B cell (primary cell): ENCODE results near the gene AKR1C4.
"Not testable (repeated sequence)": the region's sequence is repeated elsewhere in the genome, so short reads cannot be mapped to it uniquely, and the experiment has no call there.

Source experiments
- EZH2 ChIP-seq: IDR thresholded peaks from 2 replicates; pipeline ENCODE4 v1.6.1; 2012; ENCODE audit warnings: borderline replicate concordance, low read depth, mild to moderate bottlenecking, moderate library complexity, low read length; ENCODE audit not compliant: insufficient read depth, poor library complexity, severe bottlenecking
- TF ChIP-seq, protein P1 (sequence below): fragments of 200-600 bp; IDR thresholded peaks from one replicate; pipeline ENCODE4 v1.8.0; 2022; ENCODE audit warnings: antibody characterized with exemption, mild to moderate bottlenecking

- TF ChIP-seq EZH2: not testable (repeated sequence)
- TF ChIP-seq, protein P1, sequence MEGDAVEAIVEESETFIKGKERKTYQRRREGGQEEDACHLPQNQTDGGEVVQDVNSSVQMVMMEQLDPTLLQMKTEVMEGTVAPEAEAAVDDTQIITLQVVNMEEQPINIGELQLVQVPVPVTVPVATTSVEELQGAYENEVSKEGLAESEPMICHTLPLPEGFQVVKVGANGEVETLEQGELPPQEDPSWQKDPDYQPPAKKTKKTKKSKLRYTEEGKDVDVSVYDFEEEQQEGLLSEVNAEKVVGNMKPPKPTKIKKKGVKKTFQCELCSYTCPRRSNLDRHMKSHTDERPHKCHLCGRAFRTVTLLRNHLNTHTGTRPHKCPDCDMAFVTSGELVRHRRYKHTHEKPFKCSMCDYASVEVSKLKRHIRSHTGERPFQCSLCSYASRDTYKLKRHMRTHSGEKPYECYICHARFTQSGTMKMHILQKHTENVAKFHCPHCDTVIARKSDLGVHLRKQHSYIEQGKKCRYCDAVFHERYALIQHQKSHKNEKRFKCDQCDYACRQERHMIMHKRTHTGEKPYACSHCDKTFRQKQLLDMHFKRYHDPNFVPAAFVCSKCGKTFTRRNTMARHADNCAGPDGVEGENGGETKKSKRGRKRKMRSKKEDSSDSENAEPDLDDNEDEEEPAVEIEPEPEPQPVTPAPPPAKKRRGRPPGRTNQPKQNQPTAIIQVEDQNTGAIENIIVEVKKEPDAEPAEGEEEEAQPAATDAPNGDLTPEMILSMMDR: not testable (repeated sequence)
Observed at GRCh38 chr10:5209776-5210175, 13.1 kb downstream of the AKR1C4 start.
